ENCODE results near the gene TDRD7.

DNA sequence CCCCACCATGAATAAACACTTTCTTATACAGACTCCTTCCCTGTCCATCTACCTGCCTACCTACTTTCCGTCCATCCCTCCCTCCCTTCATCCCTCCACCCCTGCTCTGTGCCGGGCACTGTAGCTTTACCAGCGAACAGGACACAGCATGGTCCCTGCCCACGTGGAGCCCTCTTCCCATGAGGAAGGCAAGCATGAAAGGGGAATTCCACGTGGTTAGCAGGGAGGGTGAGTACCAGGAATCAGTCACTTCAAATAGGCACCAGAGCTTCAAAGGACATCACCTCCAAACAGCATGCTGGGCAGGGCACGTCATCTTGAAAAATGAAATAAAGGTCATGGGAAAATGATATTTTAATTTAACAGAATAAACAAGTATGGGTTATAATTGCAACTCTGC, 35.0 kb upstream of the TDRD7 start:
- TF ChIP-seq, protein P1, sequence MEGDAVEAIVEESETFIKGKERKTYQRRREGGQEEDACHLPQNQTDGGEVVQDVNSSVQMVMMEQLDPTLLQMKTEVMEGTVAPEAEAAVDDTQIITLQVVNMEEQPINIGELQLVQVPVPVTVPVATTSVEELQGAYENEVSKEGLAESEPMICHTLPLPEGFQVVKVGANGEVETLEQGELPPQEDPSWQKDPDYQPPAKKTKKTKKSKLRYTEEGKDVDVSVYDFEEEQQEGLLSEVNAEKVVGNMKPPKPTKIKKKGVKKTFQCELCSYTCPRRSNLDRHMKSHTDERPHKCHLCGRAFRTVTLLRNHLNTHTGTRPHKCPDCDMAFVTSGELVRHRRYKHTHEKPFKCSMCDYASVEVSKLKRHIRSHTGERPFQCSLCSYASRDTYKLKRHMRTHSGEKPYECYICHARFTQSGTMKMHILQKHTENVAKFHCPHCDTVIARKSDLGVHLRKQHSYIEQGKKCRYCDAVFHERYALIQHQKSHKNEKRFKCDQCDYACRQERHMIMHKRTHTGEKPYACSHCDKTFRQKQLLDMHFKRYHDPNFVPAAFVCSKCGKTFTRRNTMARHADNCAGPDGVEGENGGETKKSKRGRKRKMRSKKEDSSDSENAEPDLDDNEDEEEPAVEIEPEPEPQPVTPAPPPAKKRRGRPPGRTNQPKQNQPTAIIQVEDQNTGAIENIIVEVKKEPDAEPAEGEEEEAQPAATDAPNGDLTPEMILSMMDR (conservative IDR thresholded peaks at IDR 0.05; ENCODE audit: low read depth, low read length): no peak
- no peak for TF ChIP-seq EZH2 (IDR thresholded peaks at IDR 0.05; ENCODE audit: borderline replicate concordance, low read depth, low read length, poor library complexity, severe bottlenecking)

Data from A673 (cell line).